HUES6 (cell line): Measurements from ENCODE around the gene ZC3H14.

Experiments
- H3K27ac ChIP-seq: 2 replicates; pipeline ENCODE4 v1.7.0; 2013; ENCODE audit warnings: low read depth, mild to moderate bottlenecking, low read length, inconsistent platforms
- H3K27me3 ChIP-seq: 2 replicates; pipeline ENCODE4 v1.6.1; 2013; ENCODE audit warnings: low read length; ENCODE audit not compliant: control insufficient read depth, insufficient read depth
- H3K36me3 ChIP-seq: 2 replicates; pipeline ENCODE4 v1.6.1; 2013; ENCODE audit warnings: low read length; ENCODE audit not compliant: control insufficient read depth, insufficient read depth
- H3K4me1 ChIP-seq: 2 replicates; pipeline ENCODE4 v1.6.1; 2013; ENCODE audit warnings: low read length; ENCODE audit not compliant: control insufficient read depth, insufficient read depth
- H3K4me3 ChIP-seq: 2 replicates; pipeline ENCODE4 v1.5.1; 2013; ENCODE audit warnings: low read depth, low read length
- H3K9ac ChIP-seq: one replicate; pipeline ENCODE4 v1.6.1; 2013; ENCODE audit warnings: mild to moderate bottlenecking, low read length
- H3K9me3 ChIP-seq: 2 replicates; pipeline ENCODE4 v1.6.1; 2013; ENCODE audit warnings: low read depth, low read length; ENCODE audit not compliant: control insufficient read depth, insufficient read depth

ZC3H14 gene

DNA sequence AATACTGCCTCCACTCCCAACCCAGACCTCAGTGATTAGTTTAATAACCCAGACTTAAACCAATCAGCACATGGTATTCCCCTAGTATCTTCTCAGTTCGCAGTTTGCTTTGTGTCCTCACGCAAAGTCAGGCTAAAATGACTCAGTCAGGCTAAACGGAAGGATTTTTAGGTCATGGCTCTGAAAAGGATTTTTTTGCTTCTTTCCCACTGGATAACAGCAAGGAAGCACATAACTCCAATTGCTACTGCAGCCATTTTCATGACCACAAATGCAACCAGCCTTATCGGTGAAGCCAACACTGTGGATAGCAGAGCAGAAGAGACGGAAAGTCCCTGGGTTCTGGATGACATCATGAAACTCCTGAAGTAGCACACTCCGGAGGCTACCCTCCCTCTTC is 67.7 kb downstream of the ZC3H14 start:
- Histone ChIP-seq H3K36me3 (no peaks in the 10 kb centered on the region), H3K4me1 (peaks cover 4% of the 10 kb centered on the region; the same call in 1 of the 2 replicates), H3K4me3 (no peak overlapping the region), H3K9me3 (no peaks in the 10 kb centered on the region), H3K9ac (no peak overlapping the region), H3K27ac (no peak overlapping the region), H3K27me3 (no peaks in the 10 kb centered on the region)

- H3K4me3 ChIP-seq, result no peak overlapping the region
- no peaks in the 10 kb centered on the region for H3K27me3 ChIP-seq
- H3K4me1 ChIP-seq, result peaks cover 4% of the 10 kb centered on the region; the same call in 1 of the 2 replicates
- no peak overlapping the region for H3K27ac ChIP-seq
- H3K9ac ChIP-seq, result no peak overlapping the region
- H3K9me3 ChIP-seq, result no peaks in the 10 kb centered on the region
- no peaks in the 10 kb centered on the region for H3K36me3 ChIP-seq
These were observed 68.3 kb downstream of the ZC3H14 start for GRCh38 chr14:88631091-88631490.

DNA sequence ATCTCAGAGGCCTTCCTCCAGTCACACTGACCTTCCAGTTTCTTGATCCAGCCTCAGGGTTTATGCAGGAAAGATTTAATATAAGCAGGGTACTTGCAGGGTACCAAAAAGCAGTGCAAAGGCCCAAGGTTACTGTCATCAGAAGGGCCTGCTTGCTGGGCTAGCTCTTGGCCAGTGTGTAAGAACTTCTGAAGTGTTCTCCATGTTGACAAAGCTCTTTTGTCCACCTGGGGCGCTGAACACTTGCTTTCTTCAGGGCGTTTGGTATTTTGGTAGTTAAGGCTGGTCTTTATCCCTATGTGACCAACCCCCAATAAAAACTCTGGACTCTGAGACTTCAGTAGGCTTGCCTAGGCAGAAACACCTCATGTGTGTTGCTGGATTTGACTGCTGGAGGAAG is 69.7 kb downstream of the ZC3H14 start:
- Histone ChIP-seq H3K27ac (no peak overlapping the region), H3K4me3 (no peak overlapping the region), H3K9ac (no peak overlapping the region), H3K27me3 (no peaks in the 10 kb centered on the region), H3K9me3 (no peaks in the 10 kb centered on the region), H3K36me3 (no peaks in the 10 kb centered on the region), H3K4me1 (peaks cover 4% of the 10 kb centered on the region; the same call in 1 of the 2 replicates)

- Histone ChIP-seq H3K4me3 (no peak overlapping the region), H3K36me3 (no peaks in the 10 kb centered on the region), H3K27ac (no peak overlapping the region), H3K9ac (no peak overlapping the region), H3K9me3 (peaks cover 7% of the 10 kb centered on the region; the same call in 1 of the 2 replicates), H3K4me1 (no peaks in the 10 kb centered on the region), H3K27me3 (no peaks in the 10 kb centered on the region)
These were observed 76.4 kb downstream of the ZC3H14 start for GRCh38 chr14:88639221-88639620.

GRCh38 chr14:88660056-88660455 is 97.2 kb downstream of the ZC3H14 start:
- H3K36me3 ChIP-seq, result no peaks in the 10 kb centered on the region
- H3K4me1 ChIP-seq, result no peaks in the 10 kb centered on the region
- no peak overlapping the region for H3K27ac ChIP-seq
- H3K9ac ChIP-seq, result no peak overlapping the region
- no peaks in the 10 kb centered on the region for H3K9me3 ChIP-seq
- no peak overlapping the region for H3K4me3 ChIP-seq
- no peaks in the 10 kb centered on the region for H3K27me3 ChIP-seq

GRCh38 chr14:88667555-88668273 is 104.9 kb downstream of the ZC3H14 start:
- H3K36me3 ChIP-seq, result no peaks in the 10 kb centered on the region
- H3K9me3 ChIP-seq, result no peaks in the 10 kb centered on the region
- H3K4me1 ChIP-seq, result no peaks in the 10 kb centered on the region; the same call in 1 of the 2 replicates
- no peaks in the 10 kb centered on the region for H3K27me3 ChIP-seq
- H3K9ac ChIP-seq, result no peak overlapping the region
- no peak overlapping the region for H3K27ac ChIP-seq
- H3K4me3 ChIP-seq, result no peak overlapping the region

GRCh38 chr14:88668448-88669116 is 105.7 kb downstream of the ZC3H14 start:
- Histone ChIP-seq H3K27ac (no peak overlapping the region), H3K36me3 (no peaks in the 10 kb centered on the region), H3K4me1 (no peaks in the 10 kb centered on the region; the same call in 1 of the 2 replicates), H3K4me3 (no peak overlapping the region), H3K27me3 (no peaks in the 10 kb centered on the region), H3K9ac (no peak overlapping the region), H3K9me3 (no peaks in the 10 kb centered on the region)

DNA sequence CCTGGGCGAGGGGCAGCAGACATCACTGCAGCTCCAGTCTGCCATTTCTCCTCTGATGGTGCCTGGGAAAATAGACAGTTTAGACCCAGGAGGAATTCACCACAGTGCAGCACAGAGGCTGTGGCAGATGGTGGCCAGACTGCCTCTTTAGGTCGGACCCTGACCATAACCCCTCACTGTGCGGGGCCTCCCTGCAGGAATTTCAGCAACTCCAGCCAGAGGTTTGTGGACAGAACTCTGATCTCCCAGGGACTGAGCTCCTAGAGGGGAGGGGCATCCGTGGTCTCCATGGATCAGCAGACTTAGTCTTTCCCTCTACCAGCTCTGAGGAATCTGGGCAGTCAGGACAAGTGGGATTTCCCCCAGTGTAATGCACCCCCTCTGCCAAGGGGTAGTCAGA is 106.5 kb downstream of the ZC3H14 start:
- H3K27me3 ChIP-seq, result no peaks in the 10 kb centered on the region
- H3K9me3 ChIP-seq, result no peaks in the 10 kb centered on the region
- H3K9ac ChIP-seq, result no peak overlapping the region
- H3K4me3 ChIP-seq, result no peak overlapping the region
- no peak overlapping the region for H3K27ac ChIP-seq
- H3K36me3 ChIP-seq, result no peaks in the 10 kb centered on the region
- H3K4me1 ChIP-seq, result no peaks in the 10 kb centered on the region; the same call in 1 of the 2 replicates
